DMS114 treated with DMSO at 0.1 percent for 48 hours (cell line): ENCODE data around the gene ABCC1.

ENCODE experiments used
- DNase-seq: peaks from one replicate; lab custom pipeline; 2025; ENCODE audit not compliant: unreplicated experiment; lab: John Stamatoyannopoulos, UW

ABCC1 gene

DNA sequence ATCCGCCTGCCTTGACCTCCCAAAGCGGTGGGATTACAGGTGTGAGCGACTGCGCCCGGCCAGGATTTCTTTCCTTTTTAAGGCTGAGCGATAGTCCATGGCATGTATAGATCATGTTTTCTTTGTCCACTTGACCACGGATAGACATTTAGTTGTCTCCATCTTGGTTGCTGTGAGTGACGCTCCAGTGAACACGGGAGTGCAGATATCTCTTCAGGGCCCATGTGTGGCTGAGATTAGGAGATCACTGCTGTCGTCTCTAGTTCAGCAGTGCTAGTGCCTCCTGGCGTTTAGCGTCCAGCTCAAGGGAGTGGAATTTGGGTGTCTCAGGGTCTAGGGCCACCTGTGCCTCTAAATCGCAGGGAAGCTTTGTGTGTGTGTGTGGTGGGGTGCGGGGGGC, 41.5 kb downstream of the ABCC1 start:
- DNase-seq: no peak

GRCh38 chr16:15993128-15993527, 43.7 kb downstream of the ABCC1 start:
- no peak for DNase-seq

DNA sequence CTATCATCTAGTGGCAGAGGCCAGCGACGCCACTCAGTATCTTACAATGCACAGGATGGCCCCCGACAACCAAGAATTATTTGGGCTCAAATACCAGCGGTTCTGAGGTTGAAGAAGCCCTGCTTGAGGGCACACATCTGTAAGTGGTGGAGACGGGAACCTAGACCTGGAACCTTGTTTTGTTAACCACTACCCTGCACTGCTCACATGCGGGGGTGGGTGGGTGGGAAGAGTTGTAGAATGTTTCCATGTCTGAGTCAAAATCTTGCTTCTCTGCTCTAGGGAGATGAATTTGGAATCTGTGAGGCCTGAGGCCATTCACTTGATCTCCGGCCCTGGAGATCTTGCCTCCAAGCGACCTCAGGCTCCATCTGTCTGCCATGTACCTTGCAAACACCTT, 44.1 kb downstream of the ABCC1 start:
- no peak for DNase-seq

- no peak for DNase-seq
Measured at GRCh38 chr16:15993946-15994665, 44.7 kb downstream of the ABCC1 start.

DNA sequence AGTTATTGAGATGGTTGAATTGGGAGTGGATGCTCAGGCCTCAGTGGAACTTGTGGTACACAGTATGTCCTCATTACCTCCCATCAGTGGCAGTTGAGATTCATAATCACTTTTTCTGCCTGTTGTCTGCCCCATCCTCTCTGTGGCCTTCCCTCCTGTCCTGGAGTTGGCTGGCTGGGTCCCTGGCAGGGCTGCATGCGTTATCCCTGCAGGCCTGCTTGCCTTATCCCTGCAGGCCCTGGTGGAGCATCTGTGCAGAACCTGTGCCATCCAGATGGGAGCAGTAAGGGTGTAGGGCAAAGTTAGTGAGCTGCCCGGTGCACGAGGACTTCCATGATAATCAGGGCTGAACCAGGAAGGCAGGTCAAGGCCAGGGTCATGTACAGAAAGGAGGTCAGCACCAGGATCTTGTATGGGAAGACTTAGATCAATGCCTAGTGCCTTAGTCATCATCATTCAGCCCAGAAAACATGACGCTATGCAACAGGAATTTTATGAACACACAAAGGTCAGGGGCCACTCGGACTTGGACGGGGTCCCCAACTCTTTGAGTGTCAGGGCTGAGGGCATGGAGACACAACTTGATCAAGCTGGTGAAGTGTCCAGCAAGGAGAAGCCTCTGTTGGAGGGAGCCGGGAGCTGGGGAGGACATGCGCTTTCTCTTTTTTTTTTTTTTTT, 47.2 kb downstream of the ABCC1 start:
- DNase-seq: no peak

DNA sequence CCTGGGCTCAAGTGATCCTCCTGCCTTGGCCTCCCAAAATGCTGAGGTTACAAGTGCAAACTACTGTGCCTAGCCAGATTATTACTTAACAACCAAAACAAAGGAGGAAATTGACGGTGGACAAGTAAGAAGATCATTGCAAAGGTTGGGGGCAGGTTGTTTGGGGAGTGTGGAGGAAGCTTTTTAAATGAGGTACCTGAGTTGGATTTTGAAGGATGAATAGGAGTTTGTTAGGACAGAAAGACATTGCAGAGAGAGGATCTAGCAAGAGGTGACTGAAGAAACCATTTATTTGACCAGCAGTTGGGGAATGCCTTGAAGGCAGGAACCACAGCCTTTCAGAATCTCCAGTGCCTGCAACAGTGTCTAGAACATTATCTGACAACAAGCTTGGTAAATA, 51.3 kb downstream of the ABCC1 start:
- DNase-seq: no peak

DNA sequence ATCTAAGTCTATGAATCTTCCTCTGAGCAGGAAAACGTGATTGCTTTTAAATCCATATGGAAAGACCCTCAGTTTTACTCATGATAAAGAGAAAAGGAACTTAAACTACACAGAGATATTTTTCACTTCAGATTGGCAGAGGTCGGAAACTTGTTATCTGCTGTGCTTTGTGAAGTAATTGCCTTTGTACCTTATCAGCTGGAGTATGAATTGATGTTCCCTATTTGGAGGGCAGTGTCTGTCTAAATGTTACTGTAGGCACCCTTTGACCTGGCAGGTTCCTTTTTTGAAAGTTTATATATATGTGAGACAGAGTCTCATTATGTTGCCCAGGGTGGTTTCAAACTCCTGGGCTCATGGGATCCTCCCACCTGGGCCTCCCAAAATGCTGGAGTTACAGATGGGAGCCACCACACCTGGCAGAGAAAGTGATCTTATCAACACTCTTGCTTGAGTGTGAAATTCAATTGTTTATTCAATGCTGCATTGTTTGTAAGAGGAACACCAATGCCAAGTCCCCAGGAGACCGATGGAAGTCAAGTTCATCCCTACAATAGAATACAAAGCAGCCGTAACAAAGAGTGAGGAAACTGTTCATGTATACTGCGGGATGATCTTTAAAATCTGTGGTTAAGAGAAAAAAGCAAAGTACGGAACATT, 52.3 kb downstream of the ABCC1 start:
- no peak for DNase-seq

- no peak for DNase-seq
Measured at GRCh38 chr16:16003719-16004313, 54.4 kb downstream of the ABCC1 start.

GRCh38 chr16:16004314-16004749, 54.9 kb downstream of the ABCC1 start:
- no peak for DNase-seq

- DNase-seq: no peak
Measured at GRCh38 chr16:16005721-16006120, 56.3 kb downstream of the ABCC1 start.

DNA sequence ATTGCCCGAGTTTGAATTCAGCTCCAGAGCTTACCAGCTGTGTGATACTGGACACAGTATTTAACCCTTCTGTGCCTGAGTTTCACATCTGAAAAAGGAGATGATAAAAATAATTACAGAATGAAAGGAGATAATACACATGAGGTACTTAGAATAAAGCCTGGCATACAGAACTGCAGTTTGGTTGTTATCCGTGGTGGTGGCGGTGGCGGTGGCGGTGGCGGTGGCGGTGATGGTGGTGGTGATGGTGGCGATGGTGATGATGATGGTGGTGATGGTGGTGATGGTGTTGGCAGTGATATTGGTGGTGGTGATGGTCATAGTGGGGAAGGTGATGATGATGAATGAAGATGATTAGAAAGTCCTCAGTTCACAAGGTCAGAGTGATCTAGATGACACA, 57.2 kb downstream of the ABCC1 start:
- DNase-seq: no peak

GRCh38 chr16:16007743-16008111, 58.3 kb downstream of the ABCC1 start:
- DNase-seq: no peak

GRCh38 chr16:16008666-16009065, 59.2 kb downstream of the ABCC1 start:
- DNase-seq: no peak

DNA sequence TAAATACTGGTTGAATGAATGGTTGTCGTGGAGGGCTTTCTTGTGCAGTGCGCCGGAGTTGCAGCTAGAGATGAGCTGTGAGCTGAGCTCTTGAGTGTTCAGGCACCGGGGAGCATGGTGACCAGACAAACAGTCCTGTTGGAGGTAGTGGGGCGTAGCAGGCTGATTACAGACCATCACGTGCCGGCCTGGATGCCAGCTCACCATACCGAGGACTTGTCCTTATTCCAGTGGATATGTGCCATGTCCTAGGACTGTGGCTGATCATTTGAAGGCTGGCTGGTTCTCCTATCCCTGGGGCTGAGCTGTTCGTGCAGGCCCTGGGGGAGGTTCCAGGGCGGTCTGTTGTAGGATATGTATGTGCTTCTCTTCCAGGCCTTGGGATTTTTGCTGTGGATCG, 60.0 kb downstream of the ABCC1 start:
- no peak for DNase-seq

DNA sequence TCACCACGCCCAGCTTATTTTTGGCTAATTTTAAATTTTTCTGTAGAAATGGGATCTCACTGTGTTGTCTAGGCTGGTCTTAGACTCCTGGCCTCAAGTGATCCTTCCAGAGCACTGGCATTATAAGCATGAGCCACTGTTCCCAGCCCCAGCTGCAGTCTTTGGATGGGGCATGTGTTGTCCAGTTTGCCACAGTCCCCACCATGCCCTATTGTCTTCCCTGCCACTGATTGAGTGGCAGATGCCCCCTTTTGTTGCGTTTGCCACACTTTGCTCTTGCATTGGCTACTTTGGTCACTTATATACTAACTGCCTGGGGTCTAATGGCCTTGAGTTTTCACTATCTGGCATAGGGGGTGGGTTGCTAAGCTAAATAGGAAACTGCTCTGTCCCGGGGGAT, 60.8 kb downstream of the ABCC1 start:
- no peak for DNase-seq

- no peak for DNase-seq
Measured at GRCh38 chr16:16012144-16012543, 62.7 kb downstream of the ABCC1 start.

DNA sequence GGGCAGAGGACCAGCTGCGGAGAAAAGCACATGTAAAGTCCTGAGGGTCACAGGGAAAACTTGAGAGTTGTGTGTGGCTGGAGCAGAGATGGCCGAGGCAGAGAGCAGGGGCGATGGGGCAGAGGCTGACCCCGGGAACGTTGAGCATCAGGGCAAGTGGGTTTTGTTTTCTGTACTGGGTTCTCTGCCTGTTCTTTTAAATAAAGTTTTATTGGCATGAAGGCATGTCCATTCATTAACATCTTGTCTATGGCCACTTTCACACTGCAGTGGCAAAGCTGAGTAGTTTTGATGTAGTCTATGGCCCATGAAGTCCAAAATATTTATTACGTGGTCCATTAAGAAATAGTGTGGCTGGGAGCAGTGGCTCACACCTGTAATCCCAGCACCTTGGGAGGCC, 64.4 kb downstream of the ABCC1 start:
- DNase-seq: no peak

GRCh38 chr16:16014329-16015224, 65.2 kb downstream of the ABCC1 start:
- no peak for DNase-seq

- DNase-seq: no peak
Measured at GRCh38 chr16:16015849-16016248, 66.4 kb downstream of the ABCC1 start.

GRCh38 chr16:16016388-16016964, 67.1 kb downstream of the ABCC1 start:
- DNase-seq: no peak

- no peak for DNase-seq
Measured at GRCh38 chr16:16017812-16018211, 68.4 kb downstream of the ABCC1 start.
